NCI-H2196 (cell line): ENCODE results near the gene SUPT4H1.

Experiments
- DNase-seq: peaks from one replicate; lab custom pipeline; 2025; ENCODE audit not compliant: unreplicated experiment; lab: John Stamatoyannopoulos, UW

Gene SUPT4H1

DNA sequence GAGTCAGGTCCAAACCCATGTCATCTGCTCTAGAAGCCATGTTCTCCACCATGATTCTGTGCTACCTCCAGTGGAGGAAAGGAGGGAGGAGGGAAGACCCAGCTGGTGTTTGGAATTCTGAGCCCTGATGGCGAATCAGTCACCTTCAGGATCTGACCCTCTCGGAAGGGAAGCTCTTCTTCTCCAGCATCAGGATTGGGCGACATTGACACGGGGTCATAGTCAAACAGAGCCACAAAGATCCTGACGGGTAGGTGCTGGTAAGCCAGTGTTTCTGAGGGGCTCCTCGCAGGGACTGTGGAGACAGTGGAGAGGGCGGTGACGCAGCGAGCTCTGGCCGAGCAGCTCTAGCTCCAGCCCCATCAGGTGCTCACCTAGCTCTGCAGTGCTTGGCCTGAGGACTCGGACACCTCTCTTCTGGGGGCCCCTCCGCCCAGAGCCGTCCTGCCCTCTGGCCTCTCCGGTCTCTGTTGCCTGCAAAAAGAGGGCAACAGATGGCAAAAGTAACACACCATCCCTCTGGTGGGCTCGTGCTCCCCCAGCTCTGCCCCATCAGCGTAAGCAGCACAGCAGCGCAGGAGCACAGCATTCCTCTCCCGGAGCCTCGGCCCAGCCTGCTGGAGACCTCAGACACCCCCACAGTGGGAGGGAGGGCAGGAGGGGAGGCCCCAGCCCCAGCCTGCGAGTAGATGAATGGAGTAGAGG lies 44.4 kb downstream of the SUPT4H1 start:
- no peak for DNase-seq

DNA sequence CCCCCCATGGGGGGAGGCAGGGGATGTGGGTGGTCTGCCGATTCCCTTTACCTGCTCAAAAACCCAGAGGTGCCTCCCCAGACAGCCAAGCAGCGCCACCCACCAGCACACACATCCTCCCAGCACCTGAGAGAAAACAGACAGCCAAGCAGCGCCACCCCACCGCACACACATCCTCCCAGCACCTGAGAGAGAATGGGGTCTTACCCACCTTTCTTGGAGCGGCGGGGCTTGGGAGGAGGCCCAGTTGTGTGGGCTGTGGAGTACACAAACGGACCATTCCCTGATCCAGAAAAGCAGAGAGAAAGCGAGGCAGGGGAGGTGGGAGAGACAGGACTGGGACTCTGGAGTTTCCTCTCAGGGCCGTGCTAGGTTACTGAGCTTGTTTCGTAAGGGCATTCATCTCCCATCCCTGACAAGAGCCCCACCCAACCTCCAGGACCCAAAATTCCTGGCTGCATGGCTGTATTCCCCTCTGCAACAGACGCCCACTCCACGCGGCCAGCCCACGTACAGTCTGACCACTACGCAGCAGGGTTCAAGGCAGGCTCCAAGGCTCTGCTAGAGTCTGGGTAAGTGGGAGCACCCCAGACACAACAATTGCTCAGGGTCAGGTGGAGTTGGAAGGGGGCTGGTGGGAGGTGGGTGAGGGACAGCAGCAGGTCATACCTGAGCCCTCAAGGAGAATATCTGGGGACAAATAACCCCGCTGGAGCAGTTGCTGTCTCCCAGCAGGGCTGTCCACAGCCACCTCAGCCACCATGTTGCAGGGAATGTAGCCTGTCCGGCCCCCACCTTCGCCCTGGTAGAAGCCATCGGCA lies 45.7 kb downstream of the SUPT4H1 start:
- DNase-seq: no peak

DNA sequence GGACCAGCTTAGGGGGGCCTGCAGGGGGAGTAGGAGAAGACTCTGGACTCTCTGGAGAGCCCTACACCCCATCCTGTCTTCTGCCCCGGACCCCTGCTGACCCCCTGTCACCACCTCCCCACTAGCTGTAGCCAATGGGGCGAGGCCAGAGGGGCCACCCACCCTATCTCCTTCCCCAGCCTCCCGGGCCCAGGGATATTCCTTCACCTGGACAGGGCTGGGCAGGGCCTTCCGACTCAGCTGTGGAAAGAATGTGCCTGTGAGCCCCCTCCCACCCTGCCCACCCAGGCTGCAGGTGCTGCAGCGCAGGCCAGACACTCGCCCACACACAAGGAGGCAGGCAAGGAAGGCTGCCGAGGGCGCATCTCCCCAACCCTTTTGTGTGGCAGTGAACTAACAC lies 46.4 kb downstream of the SUPT4H1 start:
- DNase-seq: no peak

DNA sequence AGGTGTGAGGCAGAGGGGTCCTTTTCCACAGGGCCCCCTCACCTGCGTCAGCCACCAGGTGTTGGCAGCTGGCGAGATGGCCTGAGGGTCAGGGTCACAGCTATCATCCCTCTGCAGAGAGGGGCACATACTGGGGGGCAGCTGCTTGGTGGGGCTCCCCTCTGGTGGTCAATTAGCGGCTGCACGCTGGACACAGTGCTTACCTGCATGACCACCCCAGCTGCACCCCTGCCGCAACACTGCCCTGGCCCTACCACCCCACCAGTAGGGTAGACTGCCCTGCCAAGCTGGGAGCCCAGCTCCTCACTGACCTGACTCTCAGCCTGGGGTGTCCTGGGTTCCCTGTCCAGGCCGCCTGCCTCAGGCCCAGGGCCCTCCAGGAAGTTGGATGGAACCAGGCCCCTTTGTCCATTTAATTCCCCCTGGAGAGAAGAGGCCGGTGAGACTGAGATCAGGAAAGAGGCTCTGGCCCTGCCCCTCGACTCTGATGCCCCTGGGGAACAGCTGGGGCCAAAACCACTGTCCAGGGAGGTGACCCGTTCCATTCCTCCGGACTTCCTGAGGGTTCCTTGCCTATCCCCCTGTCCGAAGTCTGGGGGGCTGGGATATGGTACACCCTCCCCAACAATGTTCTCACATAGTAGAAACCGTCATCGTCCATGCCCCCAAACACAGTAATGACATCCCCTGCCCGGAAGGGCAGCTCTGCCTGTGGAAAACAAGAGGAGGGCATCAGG lies 47.1 kb downstream of the SUPT4H1 start:
- DNase-seq: no peak

DNA sequence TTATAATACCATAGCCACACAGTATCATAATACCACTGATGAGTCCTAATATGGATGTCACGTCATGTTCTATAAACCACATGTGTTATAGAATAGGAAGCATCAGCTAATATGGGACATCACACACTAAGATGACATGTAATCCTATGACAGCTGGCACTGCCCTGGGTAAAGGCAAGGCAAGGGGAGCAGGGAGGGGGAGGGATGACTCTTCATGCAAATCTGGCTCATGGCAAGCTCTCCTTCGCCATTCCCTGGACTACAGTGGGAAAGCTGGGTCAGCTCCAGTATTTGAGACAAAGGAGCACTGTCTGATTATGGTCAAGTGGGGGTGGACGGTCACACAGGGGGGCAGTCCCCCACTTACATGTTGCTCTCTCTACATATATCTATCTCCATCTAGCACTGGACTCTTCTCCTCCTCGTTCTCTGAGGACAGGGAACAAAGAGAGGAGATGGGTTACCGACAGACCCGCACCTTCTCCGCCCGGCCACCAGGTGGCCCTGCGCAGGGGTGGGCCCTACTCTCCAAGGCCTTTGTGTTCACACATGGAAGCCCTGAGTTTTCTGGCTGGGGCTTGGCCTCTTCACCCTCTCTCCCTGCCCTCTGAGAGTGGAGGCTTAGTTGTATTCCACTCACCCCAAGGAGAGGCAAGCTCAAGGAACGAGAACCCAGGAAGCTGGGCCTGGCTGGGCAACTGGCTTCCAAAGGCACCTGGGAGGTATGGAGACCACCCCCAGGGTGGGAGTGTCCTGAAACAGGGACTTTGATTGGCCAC lies 47.8 kb downstream of the SUPT4H1 start:
- peak; percentile 35 for DNase-seq

DNA sequence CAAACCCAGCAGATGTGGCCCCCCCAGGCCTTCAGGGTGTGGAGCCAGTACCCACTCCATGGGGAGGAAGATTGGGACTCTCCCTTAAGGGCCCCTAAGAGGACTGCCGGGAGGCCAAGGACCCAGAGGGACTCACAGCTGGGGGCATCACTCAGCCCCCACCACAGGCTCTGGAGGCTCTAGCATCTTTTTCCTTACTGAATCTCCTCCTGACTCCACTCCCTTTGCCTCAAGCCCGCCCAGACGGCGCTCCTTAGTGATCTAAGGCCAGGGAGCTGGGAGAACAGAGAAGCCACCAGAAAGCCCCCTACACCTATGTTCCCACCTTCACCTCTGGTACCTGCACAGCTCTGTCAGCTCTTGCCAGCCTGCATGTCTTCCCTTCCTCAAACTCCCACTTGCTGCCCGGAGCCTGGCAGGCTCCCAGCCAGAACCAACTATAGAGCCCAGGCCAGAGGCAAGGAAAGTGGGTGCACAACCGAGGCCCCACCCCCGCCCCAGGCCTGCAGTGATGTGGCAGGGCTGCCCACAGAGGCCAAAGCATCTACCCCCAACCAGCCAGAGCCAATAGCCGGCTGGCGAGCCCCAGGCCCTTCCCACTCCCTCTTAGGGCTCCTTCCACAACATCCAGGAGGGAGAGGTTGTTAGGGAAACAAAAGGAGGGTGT lies 48.9 kb downstream of the SUPT4H1 start:
- no peak for DNase-seq

DNA sequence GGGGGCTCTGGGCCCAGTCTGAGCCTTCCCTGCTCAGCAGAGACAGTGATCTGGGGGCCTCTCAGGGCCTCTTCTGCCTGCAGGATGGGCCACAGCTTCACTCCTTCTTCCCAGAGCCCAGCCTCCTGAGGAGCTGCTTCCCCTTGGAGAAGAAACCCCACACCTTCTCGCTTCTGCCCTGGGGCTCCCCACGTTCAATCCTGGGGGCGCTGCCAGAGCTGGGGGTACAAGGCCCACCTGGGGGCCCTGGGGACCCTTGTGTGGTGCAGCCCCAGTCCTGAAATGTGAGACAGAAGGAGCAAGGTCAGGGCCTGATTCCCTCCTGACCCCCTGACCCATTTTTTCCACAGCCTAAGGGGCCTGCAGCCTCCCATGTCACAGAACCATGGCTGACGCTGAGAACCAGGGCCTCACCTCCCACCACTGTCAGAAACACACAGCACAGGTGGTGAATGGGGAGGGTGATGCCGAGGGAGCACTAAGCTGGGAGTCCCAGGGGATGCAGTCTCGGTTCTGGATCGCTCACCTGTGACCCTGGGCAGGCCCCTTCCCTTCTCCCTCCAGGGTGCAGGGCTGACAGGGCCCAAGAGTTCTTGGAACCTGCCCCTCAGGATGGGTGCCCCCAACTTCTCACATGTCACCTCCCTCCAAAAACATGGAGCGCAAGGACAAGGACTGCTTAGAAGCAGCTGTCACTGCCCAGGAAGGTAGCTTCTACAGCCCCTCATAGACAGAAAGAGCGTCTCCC lies 49.7 kb downstream of the SUPT4H1 start:
- DNase-seq: no peak

DNA sequence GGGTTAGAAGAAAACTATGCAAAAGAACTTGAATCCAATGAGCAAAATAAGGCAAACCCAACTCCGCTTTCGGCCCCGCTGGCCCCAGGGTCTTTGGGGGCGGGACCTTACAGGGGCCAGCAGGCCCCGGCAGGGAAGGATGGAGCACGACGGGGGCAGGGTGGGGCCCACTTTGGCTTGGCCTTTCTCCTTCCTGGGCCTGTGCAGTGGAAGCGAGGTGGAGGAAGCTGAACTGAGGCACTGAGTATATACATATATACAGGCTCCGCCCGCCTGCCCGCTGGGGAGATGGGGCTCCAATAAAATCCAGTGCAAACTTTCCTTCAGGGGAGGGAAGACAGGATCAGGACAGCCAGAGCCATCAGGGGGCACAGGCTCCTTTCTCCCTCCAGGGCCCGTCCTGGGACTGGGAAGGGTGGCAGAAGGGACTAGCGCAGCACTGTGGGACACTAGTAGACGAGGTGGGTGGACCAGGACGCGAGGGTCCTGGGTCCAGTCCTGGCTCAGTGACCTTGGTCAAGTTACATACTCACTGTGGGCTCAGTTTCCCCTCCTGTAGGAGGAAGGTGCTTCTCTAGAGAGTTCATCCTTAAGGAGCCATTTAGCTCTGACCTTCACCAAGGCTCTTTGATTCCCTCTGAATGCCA lies 50.4 kb downstream of the SUPT4H1 start:
- DNase-seq: no peak

DNA sequence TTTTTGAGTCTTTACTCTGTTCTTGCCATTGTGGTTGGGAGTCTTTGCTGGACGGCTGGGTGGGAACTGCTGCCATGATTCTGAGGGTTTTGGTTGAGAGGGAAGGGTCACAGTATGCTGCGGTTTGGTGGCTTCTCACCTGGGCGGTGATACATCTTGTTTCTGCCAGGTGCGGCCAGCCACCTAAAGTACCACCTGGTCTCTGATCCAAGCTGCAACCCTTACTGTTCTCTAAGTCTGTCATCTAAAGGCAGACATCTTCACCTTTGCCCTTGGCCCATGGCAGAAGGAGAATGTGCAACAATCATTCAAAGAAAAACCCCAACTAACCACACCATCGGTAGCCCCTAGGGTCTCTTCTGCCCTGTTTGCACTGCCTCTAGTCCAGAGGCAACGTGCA lies 51.7 kb downstream of the SUPT4H1 start:
- no peak for DNase-seq
